ENCODE data around the gene CHAF1B.

DNA sequence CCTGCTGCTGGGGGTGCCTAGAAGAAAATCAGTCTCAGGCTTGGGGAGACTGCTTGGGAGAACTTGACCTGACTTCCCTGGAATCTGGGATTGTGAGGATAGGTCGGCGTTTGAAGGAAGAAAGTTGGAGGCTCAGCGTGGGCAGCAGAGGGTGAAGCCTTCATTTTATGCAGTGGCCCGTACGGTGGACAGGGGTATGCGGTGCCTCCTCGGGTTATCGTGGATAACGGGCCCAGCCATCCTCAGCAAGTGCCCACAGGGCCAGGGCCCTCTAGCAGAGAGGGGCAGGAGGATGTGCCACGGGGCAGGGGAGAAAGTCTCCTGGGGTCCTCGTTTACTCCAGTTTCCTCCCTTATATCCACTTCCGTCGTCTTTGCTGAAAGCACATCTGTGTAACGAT, 34.0 kb downstream of the CHAF1B start:
- TF ChIP-seq, protein P1, sequence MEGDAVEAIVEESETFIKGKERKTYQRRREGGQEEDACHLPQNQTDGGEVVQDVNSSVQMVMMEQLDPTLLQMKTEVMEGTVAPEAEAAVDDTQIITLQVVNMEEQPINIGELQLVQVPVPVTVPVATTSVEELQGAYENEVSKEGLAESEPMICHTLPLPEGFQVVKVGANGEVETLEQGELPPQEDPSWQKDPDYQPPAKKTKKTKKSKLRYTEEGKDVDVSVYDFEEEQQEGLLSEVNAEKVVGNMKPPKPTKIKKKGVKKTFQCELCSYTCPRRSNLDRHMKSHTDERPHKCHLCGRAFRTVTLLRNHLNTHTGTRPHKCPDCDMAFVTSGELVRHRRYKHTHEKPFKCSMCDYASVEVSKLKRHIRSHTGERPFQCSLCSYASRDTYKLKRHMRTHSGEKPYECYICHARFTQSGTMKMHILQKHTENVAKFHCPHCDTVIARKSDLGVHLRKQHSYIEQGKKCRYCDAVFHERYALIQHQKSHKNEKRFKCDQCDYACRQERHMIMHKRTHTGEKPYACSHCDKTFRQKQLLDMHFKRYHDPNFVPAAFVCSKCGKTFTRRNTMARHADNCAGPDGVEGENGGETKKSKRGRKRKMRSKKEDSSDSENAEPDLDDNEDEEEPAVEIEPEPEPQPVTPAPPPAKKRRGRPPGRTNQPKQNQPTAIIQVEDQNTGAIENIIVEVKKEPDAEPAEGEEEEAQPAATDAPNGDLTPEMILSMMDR (IDR thresholded peaks at IDR 0.05), result no peak
- TF ChIP-seq POLR2A (IDR thresholded peaks at IDR 0.05), result no peak
- TF ChIP-seq POLR2AphosphoS5 (IDR thresholded peaks at IDR 0.05), result no peak

All from prostate gland (tissue), 2 donors.